ENCODE measurements around the gene CEP95.

- TF ChIP-seq, protein P1, sequence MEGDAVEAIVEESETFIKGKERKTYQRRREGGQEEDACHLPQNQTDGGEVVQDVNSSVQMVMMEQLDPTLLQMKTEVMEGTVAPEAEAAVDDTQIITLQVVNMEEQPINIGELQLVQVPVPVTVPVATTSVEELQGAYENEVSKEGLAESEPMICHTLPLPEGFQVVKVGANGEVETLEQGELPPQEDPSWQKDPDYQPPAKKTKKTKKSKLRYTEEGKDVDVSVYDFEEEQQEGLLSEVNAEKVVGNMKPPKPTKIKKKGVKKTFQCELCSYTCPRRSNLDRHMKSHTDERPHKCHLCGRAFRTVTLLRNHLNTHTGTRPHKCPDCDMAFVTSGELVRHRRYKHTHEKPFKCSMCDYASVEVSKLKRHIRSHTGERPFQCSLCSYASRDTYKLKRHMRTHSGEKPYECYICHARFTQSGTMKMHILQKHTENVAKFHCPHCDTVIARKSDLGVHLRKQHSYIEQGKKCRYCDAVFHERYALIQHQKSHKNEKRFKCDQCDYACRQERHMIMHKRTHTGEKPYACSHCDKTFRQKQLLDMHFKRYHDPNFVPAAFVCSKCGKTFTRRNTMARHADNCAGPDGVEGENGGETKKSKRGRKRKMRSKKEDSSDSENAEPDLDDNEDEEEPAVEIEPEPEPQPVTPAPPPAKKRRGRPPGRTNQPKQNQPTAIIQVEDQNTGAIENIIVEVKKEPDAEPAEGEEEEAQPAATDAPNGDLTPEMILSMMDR (IDR thresholded peaks at IDR 0.05; ENCODE audit: low read depth, low read length) = no peak
- TF ChIP-seq EZH2phosphoT487 (IDR thresholded peaks at IDR 0.05; ENCODE audit: low read depth) = no peak
These were observed 65.9 kb downstream of the CEP95 start for GRCh38 chr17:64572682-64573154.
